Neural cell (in vitro differentiated cells): Measurements from ENCODE around the gene COL4A2. TPM values are rescaled to one million over a fixed set of nuclear protein-coding genes. Genes with fewer than 3 reads are reported as not detected.

Experiments used
- H2AFZ ChIP-seq: fragments of 200-600, 300-800 bp; sonication (generic), shearing (Covaris generic); 2 replicates; pipeline ENCODE4 v1.6.0; 2014; ENCODE audit warnings: low read depth, mild to moderate bottlenecking, antibody characterized with exemption, low read length, moderate library complexity
- H3F3A ChIP-seq: fragments of 200-600 bp; shearing (Covaris generic); 2 replicates; pipeline ENCODE4 v1.6.1; 2016; ENCODE audit warnings: mild to moderate bottlenecking, moderate library complexity, mixed read lengths, antibody characterized with exemption, low read length; ENCODE audit not compliant: insufficient read depth, poor library complexity, severe bottlenecking
- H3K27ac ChIP-seq: fragments of 200-600, 300-800 bp; sonication (generic), shearing (Covaris generic); 2 replicates; pipeline ENCODE4 v1.5.1; 2014; ENCODE audit warnings: mild to moderate bottlenecking, low read length, moderate library complexity
- H3K27me3 ChIP-seq: fragments of 300-800, 200-600 bp; sonication (generic), shearing (Covaris generic); 2 replicates; pipeline ENCODE4 v1.6.0; 2014; ENCODE audit warnings: mild to moderate bottlenecking, low read depth, low read length, moderate library complexity; ENCODE audit not compliant: insufficient read depth
- H3K36me3 ChIP-seq: fragments of 300-800, 200-600 bp; sonication (generic), shearing (Covaris generic); 2 replicates; pipeline ENCODE4 v1.5.1; 2014; ENCODE audit warnings: mild to moderate bottlenecking, antibody characterized with exemption, low read length, moderate library complexity; ENCODE audit not compliant: insufficient read depth
- H3K4me2 ChIP-seq: fragments of 300-800, 200-600 bp; sonication (generic), shearing (Covaris generic); 2 replicates; pipeline ENCODE4 v1.6.0; 2014; ENCODE audit warnings: mild to moderate bottlenecking, low read length
- H3K4me3 ChIP-seq: fragments of 300-800, 200-600 bp; sonication (generic), shearing (Covaris generic); 2 replicates; pipeline ENCODE4 v1.5.1; 2014; ENCODE audit warnings: mild to moderate bottlenecking, low read length, moderate library complexity
- H3K79me2 ChIP-seq: fragments of 200-600 bp; shearing (Covaris generic); replicated peaks from 2 replicates; pipeline ENCODE4 v1.6.0; 2014; ENCODE audit warnings: mild to moderate bottlenecking, low read length, moderate library complexity; ENCODE audit not compliant: insufficient read depth
- H3K9ac ChIP-seq: fragments of 300-800, 200-600 bp; sonication (generic), shearing (Covaris generic); 2 replicates; pipeline ENCODE4 v1.6.1; 2016; ENCODE audit warnings: mild to moderate bottlenecking, low read length, mixed read lengths
- H3K9me2 ChIP-seq: fragments of 200-600 bp; shearing (Covaris generic); 2 replicates; pipeline ENCODE4 v1.6.1; 2016; ENCODE audit warnings: mild to moderate bottlenecking, low read length, mixed read lengths; ENCODE audit not compliant: insufficient read depth
- H3K9me3 ChIP-seq: fragments of 200-600, 300-800 bp; sonication (generic), shearing (Covaris generic); 2 replicates; pipeline ENCODE4 v1.6.1; 2016; ENCODE audit warnings: mild to moderate bottlenecking, mixed run types, low read length, moderate library complexity, mixed read lengths
- H4K20me1 ChIP-seq: fragments of 200-600 bp; shearing (Covaris generic); 2 replicates; pipeline ENCODE4 v1.6.1; 2016; ENCODE audit warnings: mild to moderate bottlenecking, mixed run types; ENCODE audit not compliant: insufficient read depth
- CTCF ChIP-seq: fragments of 450-650 bp; IDR thresholded peaks from 2 replicates; pipeline ENCODE4 v1.5.1; 2014; ENCODE audit warnings: antibody characterized with exemption, mild to moderate bottlenecking, moderate library complexity; ENCODE audit not compliant: poor library complexity, severe bottlenecking
- EP300 ChIP-seq: fragments of 450-650 bp; conservative IDR thresholded peaks from 2 replicates; pipeline ENCODE4 v1.6.1; 2014; ENCODE audit warnings: antibody characterized with exemption, mild to moderate bottlenecking, moderate library complexity; ENCODE audit not compliant: poor library complexity, severe bottlenecking
- EZH2 ChIP-seq: fragments of 200-600, 300-800 bp; shearing (Covaris generic), sonication (generic); IDR thresholded peaks from 2 replicates; pipeline ENCODE4 v1.6.1; 2014; ENCODE audit warnings: antibody characterized with exemption, low read length, borderline replicate concordance, mild to moderate bottlenecking; ENCODE audit not compliant: insufficient read depth, poor library complexity, severe bottlenecking
- MXI1 ChIP-seq: fragments of 450-650 bp; conservative IDR thresholded peaks from 2 replicates; pipeline ENCODE4 v1.6.1; 2014; ENCODE audit warnings: antibody characterized with exemption, mild to moderate bottlenecking; ENCODE audit not compliant: poor library complexity, severe bottlenecking
- POLR2AphosphoS5 ChIP-seq: IDR thresholded peaks from 2 replicates; pipeline ENCODE4 v1.6.1; 2012
- RAD21 ChIP-seq: fragments of 450-650 bp; conservative IDR thresholded peaks from 2 replicates; pipeline ENCODE4 v1.6.1; 2014; ENCODE audit warnings: antibody characterized with exemption, mild to moderate bottlenecking, moderate library complexity
- REST ChIP-seq: IDR thresholded peaks from 2 replicates; pipeline ENCODE4 v1.6.1; 2012; ENCODE audit warnings: borderline replicate concordance
- SMC3 ChIP-seq: fragments of 450-650 bp; conservative IDR thresholded peaks from 2 replicates; pipeline ENCODE4 v1.6.1; 2014; ENCODE audit warnings: antibody characterized with exemption, mild to moderate bottlenecking, moderate library complexity; ENCODE audit not compliant: poor library complexity
- TAF1 ChIP-seq: IDR thresholded peaks from 2 replicates; pipeline ENCODE4 v1.6.1; 2012; ENCODE audit warnings: low read depth
- polyA plus RNA-seq: library from polyadenylated mRNA; depleted of rRNA; stranded (reverse); fragments of >200 nt; gene quantifications from 2 replicates; pipeline ENCODE4 v1.2.3, GENCODE V29; 2014

The COL4A2 gene
- polyA plus RNA-seq, 1 donor from 2014 or later: 30.8 TPM

GRCh38 chr13:110472904-110473563 is 165.9 kb downstream of the COL4A2 start:
- H3F3A ChIP-seq: no peaks in the 10 kb centered on the region
- H3K79me2 ChIP-seq: no peaks in the 10 kb centered on the region
- no peak overlapping the region for H3K4me3 ChIP-seq
- no peaks in the 10 kb centered on the region for H4K20me1 ChIP-seq
- no peaks in the 10 kb centered on the region for H3K9me2 ChIP-seq
- no peak overlapping the region for H2AFZ ChIP-seq
- no peaks in the 10 kb centered on the region for H3K27me3 ChIP-seq
- no peak overlapping the region for H3K27ac ChIP-seq
- no peak overlapping the region for H3K9ac ChIP-seq
- H3K4me2 ChIP-seq: no peak overlapping the region
- no peaks in the 10 kb centered on the region for H3K9me3 ChIP-seq
- no peaks in the 10 kb centered on the region for H3K36me3 ChIP-seq
- no peak for TF ChIP-seq CTCF
- TF ChIP-seq EP300: no peak
- TF ChIP-seq SMC3: no peak
- TF ChIP-seq TAF1: no peak
- TF ChIP-seq POLR2AphosphoS5: no peak
- no peak for TF ChIP-seq MXI1
- no peak for TF ChIP-seq EZH2
- TF ChIP-seq REST: no peak

GRCh38 chr13:110474713-110475112 is 167.6 kb downstream of the COL4A2 start:
- Histone ChIP-seq H3K79me2 (no peaks in the 10 kb centered on the region), H3F3A (no peaks in the 10 kb centered on the region), H3K4me2 (no peak overlapping the region), H3K4me3 (no peak overlapping the region), H3K27ac (no peak overlapping the region), H3K9me3 (no peaks in the 10 kb centered on the region), H4K20me1 (no peaks in the 10 kb centered on the region), H3K27me3 (no peaks in the 10 kb centered on the region), H2AFZ (no peak overlapping the region), H3K9me2 (no peaks in the 10 kb centered on the region), H3K36me3 (no peaks in the 10 kb centered on the region), H3K9ac (no peak overlapping the region)
- no peak for TF ChIP-seq POLR2AphosphoS5
- TF ChIP-seq SMC3: no peak
- no peak for TF ChIP-seq MXI1

- Histone ChIP-seq H3K27ac (no peak overlapping the region), H3K9ac (no peak overlapping the region), H3K36me3 (no peaks in the 10 kb centered on the region), H3K4me3 (no peak overlapping the region), H3K27me3 (no peaks in the 10 kb centered on the region), H3K9me3 (no peaks in the 10 kb centered on the region), H3K9me2 (no peaks in the 10 kb centered on the region), H3K79me2 (no peaks in the 10 kb centered on the region), H3K4me2 (no peak overlapping the region), H3F3A (no peaks in the 10 kb centered on the region), H2AFZ (no peak overlapping the region), H4K20me1 (no peaks in the 10 kb centered on the region)
- no peak for TF ChIP-seq EZH2
- no peak for TF ChIP-seq POLR2AphosphoS5
- no peak for TF ChIP-seq MXI1
- no peak for TF ChIP-seq SMC3
- TF ChIP-seq REST: no peak
- TF ChIP-seq TAF1: no peak
- TF ChIP-seq RAD21: no peak
- no peak for TF ChIP-seq EP300
Observed at GRCh38 chr13:110475117-110475516, 168.0 kb downstream of the COL4A2 start.
